SK-N-SH (cell line): ENCODE results near the gene AMPH.

ENCODE experiments used
- FOXJ3 ChIP-seq: sonication (generic); formaldehyde crosslinking; IDR thresholded peaks from 2 replicates; pipeline ENCODE4 v1.5.1; 2020; ENCODE audit warnings: mild to moderate bottlenecking, missing genetic modification reagents
- GABPA ChIP-seq: IDR thresholded peaks from 2 replicates; pipeline ENCODE4 v1.4.0; 2012; ENCODE audit warnings: low read depth, mild to moderate bottlenecking
- MXI1 ChIP-seq: IDR thresholded peaks from 2 replicates; pipeline ENCODE4 v1.6.1; 2012; ENCODE audit warnings: mild to moderate bottlenecking, low read depth, low read length, improper control_type of control experiment
- NFIC ChIP-seq: IDR thresholded peaks from 2 replicates; pipeline ENCODE4 v1.4.0; 2012; ENCODE audit warnings: borderline replicate concordance
- POLR2AphosphoS5 ChIP-seq: IDR thresholded peaks from 2 replicates; pipeline ENCODE4 v1.6.1; 2012; ENCODE audit warnings: low read depth, low read length
- TF ChIP-seq, protein P1 (sequence below): fragments of 200-600 bp; sonication (generic); IDR thresholded peaks from 2 replicates; pipeline ENCODE4 v1.6.1; 2017; ENCODE audit warnings: antibody characterized with exemption, mild to moderate bottlenecking, moderate library complexity
- TF ChIP-seq, protein P2 (sequence below): IDR thresholded peaks from 2 replicates; pipeline ENCODE4 v1.6.1; 2012; ENCODE audit warnings: mild to moderate bottlenecking, low read depth, low read length, moderate library complexity

DNA sequence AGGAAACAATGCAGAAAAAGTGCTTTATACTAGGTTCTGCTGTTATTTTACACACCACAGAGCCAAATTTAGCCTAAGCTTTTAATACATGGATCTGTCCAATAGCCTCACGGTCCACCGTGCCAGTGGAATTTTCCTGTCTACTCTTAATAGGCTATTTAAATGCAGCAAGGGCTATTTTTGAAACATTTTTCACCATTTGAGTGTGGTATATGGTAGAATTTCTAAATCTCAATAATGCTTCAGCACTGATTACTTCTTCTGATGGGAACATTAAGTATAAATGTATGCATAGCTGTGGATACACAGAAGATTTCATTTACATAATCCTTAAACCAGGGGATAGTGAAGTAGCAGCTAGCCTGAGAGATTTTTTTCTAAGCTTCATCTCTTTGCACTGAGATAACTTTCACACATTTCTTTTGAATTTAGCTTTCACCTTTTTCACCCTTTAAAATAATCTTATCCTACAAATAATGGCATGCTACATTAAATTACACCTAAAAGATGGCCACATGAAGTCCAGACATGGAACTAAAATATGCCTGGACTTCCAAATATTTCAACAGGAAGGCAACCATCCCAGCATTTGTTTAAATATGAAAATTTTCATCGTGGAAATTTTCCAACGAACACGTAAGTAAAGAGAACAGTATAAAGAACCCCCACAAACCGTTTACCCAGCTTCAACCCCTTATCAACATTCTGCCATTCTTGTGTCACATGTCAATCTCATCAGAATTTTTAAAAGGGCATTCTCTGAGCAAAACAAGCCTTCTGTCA lies 45.4 kb downstream of the AMPH start:
- TF ChIP-seq MXI1 (no peak), POLR2AphosphoS5 (no peak), FOXJ3 (no peak), GABPA (no peak), NFIC (no peak)
- TF ChIP-seq, protein P1, sequence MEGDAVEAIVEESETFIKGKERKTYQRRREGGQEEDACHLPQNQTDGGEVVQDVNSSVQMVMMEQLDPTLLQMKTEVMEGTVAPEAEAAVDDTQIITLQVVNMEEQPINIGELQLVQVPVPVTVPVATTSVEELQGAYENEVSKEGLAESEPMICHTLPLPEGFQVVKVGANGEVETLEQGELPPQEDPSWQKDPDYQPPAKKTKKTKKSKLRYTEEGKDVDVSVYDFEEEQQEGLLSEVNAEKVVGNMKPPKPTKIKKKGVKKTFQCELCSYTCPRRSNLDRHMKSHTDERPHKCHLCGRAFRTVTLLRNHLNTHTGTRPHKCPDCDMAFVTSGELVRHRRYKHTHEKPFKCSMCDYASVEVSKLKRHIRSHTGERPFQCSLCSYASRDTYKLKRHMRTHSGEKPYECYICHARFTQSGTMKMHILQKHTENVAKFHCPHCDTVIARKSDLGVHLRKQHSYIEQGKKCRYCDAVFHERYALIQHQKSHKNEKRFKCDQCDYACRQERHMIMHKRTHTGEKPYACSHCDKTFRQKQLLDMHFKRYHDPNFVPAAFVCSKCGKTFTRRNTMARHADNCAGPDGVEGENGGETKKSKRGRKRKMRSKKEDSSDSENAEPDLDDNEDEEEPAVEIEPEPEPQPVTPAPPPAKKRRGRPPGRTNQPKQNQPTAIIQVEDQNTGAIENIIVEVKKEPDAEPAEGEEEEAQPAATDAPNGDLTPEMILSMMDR: no peak
- TF ChIP-seq, protein P2, sequence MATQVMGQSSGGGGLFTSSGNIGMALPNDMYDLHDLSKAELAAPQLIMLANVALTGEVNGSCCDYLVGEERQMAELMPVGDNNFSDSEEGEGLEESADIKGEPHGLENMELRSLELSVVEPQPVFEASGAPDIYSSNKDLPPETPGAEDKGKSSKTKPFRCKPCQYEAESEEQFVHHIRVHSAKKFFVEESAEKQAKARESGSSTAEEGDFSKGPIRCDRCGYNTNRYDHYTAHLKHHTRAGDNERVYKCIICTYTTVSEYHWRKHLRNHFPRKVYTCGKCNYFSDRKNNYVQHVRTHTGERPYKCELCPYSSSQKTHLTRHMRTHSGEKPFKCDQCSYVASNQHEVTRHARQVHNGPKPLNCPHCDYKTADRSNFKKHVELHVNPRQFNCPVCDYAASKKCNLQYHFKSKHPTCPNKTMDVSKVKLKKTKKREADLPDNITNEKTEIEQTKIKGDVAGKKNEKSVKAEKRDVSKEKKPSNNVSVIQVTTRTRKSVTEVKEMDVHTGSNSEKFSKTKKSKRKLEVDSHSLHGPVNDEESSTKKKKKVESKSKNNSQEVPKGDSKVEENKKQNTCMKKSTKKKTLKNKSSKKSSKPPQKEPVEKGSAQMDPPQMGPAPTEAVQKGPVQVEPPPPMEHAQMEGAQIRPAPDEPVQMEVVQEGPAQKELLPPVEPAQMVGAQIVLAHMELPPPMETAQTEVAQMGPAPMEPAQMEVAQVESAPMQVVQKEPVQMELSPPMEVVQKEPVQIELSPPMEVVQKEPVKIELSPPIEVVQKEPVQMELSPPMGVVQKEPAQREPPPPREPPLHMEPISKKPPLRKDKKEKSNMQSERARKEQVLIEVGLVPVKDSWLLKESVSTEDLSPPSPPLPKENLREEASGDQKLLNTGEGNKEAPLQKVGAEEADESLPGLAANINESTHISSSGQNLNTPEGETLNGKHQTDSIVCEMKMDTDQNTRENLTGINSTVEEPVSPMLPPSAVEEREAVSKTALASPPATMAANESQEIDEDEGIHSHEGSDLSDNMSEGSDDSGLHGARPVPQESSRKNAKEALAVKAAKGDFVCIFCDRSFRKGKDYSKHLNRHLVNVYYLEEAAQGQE: no peak
